Stimulated activated CD8-positive, alpha-beta memory T cell treated with anti-CD3 and anti-CD28 coated beads, Interleukin-7, amount 100 ng/mL, for 24 hours (primary cell): ENCODE measurements around the gene EPPIN.

Source experiments
- DNase-seq: peaks from one replicate; pipeline ENCODE4 v3.0.0-alpha.2; 2020; ENCODE audit warnings: low read depth

EPPIN gene

GRCh38 chr20:45538209-45538799 is 8.9 kb downstream of the EPPIN start:
- no peak for DNase-seq

GRCh38 chr20:45527294-45527693 is 19.9 kb downstream of the EPPIN start:
- DNase-seq, result no peak

- DNase-seq, result no peak
Measured at GRCh38 chr20:45523821-45524220, 23.4 kb downstream of the EPPIN start.

- no peak for DNase-seq
Measured at GRCh38 chr20:45518282-45518681, 28.9 kb downstream of the EPPIN start.

- DNase-seq, result no peak
Measured at GRCh38 chr20:45515147-45515913, 31.9 kb downstream of the EPPIN start, which contains the start of gene SPINT3. TSS of gene SPINT3 (minus strand) at chr20:45515622. CDS start at chr20:45515608, 14 bp downstream.

GRCh38 chr20:45510242-45510862 is 36.8 kb downstream of the EPPIN start:
- no peak for DNase-seq

- no peak for DNase-seq
Measured at GRCh38 chr20:45509091-45509490, 38.1 kb downstream of the EPPIN start.

- DNase-seq, result no peak
Measured at GRCh38 chr20:45508068-45508886, 38.9 kb downstream of the EPPIN start.

- no peak for DNase-seq
Measured at GRCh38 chr20:45507011-45507820, 40.0 kb downstream of the EPPIN start.

- DNase-seq, result no peak
Measured at GRCh38 chr20:45506398-45506797, 40.8 kb downstream of the EPPIN start.

- DNase-seq, result no peak
Measured at GRCh38 chr20:45503403-45503802, 43.8 kb downstream of the EPPIN start.

- no peak for DNase-seq
Measured at GRCh38 chr20:45502561-45502960, 44.6 kb downstream of the EPPIN start.

- DNase-seq, result no peak
Measured at GRCh38 chr20:45501600-45501999, 45.6 kb downstream of the EPPIN start.

GRCh38 chr20:45500022-45500421 is 47.2 kb downstream of the EPPIN start:
- DNase-seq, result no peak

- DNase-seq, result no peak
Measured at GRCh38 chr20:45497971-45498494, 49.2 kb downstream of the EPPIN start.

GRCh38 chr20:45496166-45496565 is 51.0 kb downstream of the EPPIN start:
- no peak for DNase-seq

GRCh38 chr20:45495501-45495941 is 51.7 kb downstream of the EPPIN start:
- DNase-seq, result no peak
